ENCODE measurements around the gene HSBP1L1.
A peak's percentile ranks its signal among the peaks of the same experiment; 100 is the strongest.
"Not testable (repeated sequence)": the region's sequence is repeated elsewhere in the genome, so short reads cannot be mapped to it uniquely, and the experiment has no call there.

Gene HSBP1L1

DNA sequence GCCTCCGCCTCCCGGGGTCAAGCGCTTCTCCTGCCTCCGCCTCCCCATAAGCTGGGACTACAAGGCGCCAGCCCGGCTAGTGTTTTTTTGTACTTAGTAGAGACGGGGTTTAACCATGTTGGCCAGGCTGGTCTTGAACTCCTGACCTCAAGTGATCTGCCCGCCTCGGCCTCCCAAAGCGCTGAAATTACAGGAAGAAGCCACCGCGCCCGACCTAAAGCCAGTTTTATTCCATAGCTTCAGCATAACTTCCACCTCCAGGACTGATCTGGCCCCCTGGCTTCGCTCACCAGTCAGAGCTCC is 24.7 kb downstream of the HSBP1L1 start:
- DNase-seq (ENCODE audit: extremely low read depth, insufficient read length), result no peak
- TF ChIP-seq, protein P1, sequence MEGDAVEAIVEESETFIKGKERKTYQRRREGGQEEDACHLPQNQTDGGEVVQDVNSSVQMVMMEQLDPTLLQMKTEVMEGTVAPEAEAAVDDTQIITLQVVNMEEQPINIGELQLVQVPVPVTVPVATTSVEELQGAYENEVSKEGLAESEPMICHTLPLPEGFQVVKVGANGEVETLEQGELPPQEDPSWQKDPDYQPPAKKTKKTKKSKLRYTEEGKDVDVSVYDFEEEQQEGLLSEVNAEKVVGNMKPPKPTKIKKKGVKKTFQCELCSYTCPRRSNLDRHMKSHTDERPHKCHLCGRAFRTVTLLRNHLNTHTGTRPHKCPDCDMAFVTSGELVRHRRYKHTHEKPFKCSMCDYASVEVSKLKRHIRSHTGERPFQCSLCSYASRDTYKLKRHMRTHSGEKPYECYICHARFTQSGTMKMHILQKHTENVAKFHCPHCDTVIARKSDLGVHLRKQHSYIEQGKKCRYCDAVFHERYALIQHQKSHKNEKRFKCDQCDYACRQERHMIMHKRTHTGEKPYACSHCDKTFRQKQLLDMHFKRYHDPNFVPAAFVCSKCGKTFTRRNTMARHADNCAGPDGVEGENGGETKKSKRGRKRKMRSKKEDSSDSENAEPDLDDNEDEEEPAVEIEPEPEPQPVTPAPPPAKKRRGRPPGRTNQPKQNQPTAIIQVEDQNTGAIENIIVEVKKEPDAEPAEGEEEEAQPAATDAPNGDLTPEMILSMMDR (IDR thresholded peaks at IDR 0.05; ENCODE audit: insufficient read depth, low read length, poor library complexity, severe bottlenecking), result no peak
- Histone ChIP-seq H3K36me3 (ENCODE audit: control insufficient read depth, insufficient read depth, low read length) (peaks cover 4% of the 10 kb centered on the region), H3K4me3 (replicated peaks; ENCODE audit: low read depth, low read length) (peak overlapping the region; percentile 97), H3K27me3 (replicated peaks; ENCODE audit: control insufficient read depth, insufficient read depth, low read length) (no peaks in the 10 kb centered on the region)

DNA sequence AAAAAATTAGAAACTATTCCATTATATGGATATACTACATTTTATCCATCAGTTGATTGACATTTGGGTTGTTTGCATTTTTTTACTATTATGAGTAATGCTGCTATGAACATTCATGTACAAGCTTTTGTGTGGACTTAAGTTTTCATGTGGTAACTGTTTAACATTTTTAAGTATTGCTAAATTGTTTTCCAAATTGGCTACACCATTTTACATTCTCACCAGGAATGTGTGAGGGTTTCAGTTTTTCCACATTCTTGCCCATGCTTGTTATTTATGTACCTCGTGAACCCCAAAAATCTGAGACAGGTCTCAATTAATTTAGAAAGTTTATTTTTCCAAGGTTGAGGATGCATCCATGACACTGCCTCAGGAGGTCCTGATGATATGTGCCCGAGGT is 27.1 kb downstream of the HSBP1L1 start:
- H3K36me3 ChIP-seq (ENCODE audit: control insufficient read depth, insufficient read depth, low read length), result no peaks in the 10 kb centered on the region
- TF ChIP-seq, protein P1 (IDR thresholded peaks at IDR 0.05; ENCODE audit: insufficient read depth, low read length, poor library complexity, severe bottlenecking), result no peak
- no peak for DNase-seq (ENCODE audit: extremely low read depth, insufficient read length)
- no peaks in the 10 kb centered on the region for H3K27me3 ChIP-seq (replicated peaks; ENCODE audit: control insufficient read depth, insufficient read depth, low read length)
- H3K4me3 ChIP-seq (replicated peaks; ENCODE audit: low read depth, low read length), result no peak overlapping the region

DNA sequence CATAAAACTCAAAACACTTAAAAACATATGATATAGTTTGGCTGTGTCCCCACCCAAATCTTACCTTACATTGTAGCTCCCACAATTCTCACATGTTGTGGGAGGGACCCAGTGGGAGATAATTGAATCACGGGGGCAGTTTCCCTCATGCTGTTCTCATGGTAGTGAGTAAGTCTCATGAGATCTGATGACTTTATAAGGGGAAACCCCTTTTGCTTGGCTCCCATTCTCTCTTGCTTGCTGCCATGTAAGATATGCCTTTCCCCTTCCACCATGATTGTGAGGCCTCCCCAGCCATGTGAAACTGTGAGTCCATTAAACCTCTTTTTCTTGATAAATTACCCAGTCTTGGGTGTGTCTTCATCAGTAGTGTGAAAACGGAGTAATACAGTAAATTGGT is 35.3 kb downstream of the HSBP1L1 start:
- not testable (repeated sequence) for H3K36me3 ChIP-seq (ENCODE audit: control insufficient read depth, insufficient read depth, low read length); H3K4me3 ChIP-seq (replicated peaks; ENCODE audit: low read depth, low read length); DNase-seq (ENCODE audit: extremely low read depth, insufficient read length); H3K27me3 ChIP-seq (replicated peaks; ENCODE audit: control insufficient read depth, insufficient read depth, low read length)

DNA sequence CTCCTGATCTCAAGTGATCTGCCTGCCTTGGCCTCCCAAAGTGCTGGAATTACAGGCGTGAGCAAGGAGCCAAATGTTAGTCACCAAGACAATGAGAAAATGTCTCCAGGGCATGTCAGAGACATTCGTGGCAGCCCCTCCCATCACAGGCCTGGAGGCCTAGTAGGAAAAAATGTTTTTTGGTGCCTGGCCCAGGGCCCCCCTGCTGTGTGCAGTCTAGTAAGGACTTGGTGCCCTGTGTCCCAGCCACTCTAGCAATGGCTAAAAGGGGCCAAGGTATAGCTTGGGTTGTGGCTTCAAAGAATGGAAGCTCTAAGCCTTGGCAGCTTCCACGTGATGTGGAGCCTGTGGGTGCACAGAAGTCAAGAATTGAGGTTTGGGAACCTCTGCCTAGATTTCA is 36.4 kb downstream of the HSBP1L1 start:
- TF ChIP-seq, protein P1 (IDR thresholded peaks at IDR 0.05; ENCODE audit: insufficient read depth, low read length, poor library complexity, severe bottlenecking), result no peak
- no peaks in the 10 kb centered on the region for H3K27me3 ChIP-seq (replicated peaks; ENCODE audit: control insufficient read depth, insufficient read depth, low read length)
- no peak for DNase-seq (ENCODE audit: extremely low read depth, insufficient read length)
- H3K4me3 ChIP-seq (replicated peaks; ENCODE audit: low read depth, low read length), result no peak overlapping the region
- no peaks in the 10 kb centered on the region for H3K36me3 ChIP-seq (ENCODE audit: control insufficient read depth, insufficient read depth, low read length)

DNA sequence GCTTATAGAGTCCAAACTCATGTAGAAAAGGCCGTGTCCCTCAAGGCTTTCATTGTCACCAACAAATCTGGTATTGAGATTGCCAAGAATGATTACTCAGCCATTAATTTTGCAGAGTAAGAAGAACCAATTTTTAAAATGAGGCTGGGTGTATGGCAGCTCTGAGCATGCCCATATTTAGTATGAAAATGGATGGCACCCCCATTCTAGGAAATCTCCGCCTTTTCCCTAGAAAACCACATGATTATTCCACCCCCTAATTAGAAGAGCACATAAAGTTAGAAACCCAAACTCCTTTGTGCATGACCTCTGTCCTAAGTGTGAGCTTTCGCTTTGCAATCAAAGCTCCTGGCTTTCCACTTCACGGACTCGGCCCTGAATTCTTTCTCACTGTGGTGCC is 38.0 kb downstream of the HSBP1L1 start:
- Histone ChIP-seq H3K4me3 (replicated peaks; ENCODE audit: low read depth, low read length) (no peak overlapping the region), H3K27me3 (replicated peaks; ENCODE audit: control insufficient read depth, insufficient read depth, low read length) (no peaks in the 10 kb centered on the region), H3K36me3 (ENCODE audit: control insufficient read depth, insufficient read depth, low read length) (no peaks in the 10 kb centered on the region)
- TF ChIP-seq, protein P1 (IDR thresholded peaks at IDR 0.05; ENCODE audit: insufficient read depth, low read length, poor library complexity, severe bottlenecking), result no peak
- no peak for DNase-seq (ENCODE audit: extremely low read depth, insufficient read length)

DNA sequence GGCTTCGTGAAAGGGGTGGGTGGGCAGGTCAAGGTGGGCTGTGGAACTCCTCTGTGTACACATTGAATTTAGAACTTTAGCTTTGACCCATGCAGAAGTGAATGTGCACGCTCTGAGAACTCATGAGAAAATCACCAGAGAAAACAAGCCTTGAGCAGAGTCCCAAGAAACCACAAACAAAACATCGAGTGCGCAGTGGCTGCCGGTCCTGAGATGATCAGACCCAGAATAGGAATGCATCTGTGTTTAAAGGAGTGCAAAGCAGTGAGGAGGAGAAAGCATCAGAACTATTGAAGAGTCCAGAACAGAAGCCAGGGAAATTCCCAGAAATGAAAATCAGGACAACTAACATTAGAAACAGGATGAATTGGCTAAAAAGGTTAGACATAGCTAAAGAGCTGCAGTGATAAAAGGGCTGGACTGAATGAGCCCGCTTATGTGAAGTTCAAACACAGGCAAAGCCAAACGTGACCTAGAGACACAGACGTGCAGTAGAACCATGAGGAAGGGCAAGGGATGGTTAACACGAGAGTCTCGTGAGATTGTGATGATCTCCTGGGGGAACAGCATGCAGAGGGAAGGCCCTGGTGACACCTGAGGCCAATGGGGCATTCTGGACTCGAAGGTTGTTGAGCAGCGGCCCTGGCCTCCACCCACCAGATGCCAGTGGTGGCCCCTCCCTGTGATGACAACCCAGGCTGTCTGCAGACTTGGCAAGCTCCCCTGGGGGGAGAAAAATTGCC is 40.3 kb downstream of the HSBP1L1 start:
- Histone ChIP-seq H3K27me3 (replicated peaks; ENCODE audit: control insufficient read depth, insufficient read depth, low read length) (no peaks in the 10 kb centered on the region), H3K4me3 (replicated peaks; ENCODE audit: low read depth, low read length) (no peak overlapping the region), H3K36me3 (ENCODE audit: control insufficient read depth, insufficient read depth, low read length) (no peaks in the 10 kb centered on the region)
- no peak for DNase-seq (ENCODE audit: extremely low read depth, insufficient read length)
- TF ChIP-seq, protein P1 (IDR thresholded peaks at IDR 0.05; ENCODE audit: insufficient read depth, low read length, poor library complexity, severe bottlenecking), result no peak
